HG02884 (cell line): ENCODE data around the gene CRTC2.
A peak's percentile ranks its signal among the peaks of the same experiment; 100 is the strongest.

Experiments
- ATAC-seq: cut with Tn5 transposase; IDR thresholded peaks from one replicate; pipeline ENCODE4 v1.9.1; 2021; ENCODE audit warnings: mild to moderate bottlenecking, moderate library complexity; ENCODE audit not compliant: unreplicated experiment

CRTC2 gene

DNA sequence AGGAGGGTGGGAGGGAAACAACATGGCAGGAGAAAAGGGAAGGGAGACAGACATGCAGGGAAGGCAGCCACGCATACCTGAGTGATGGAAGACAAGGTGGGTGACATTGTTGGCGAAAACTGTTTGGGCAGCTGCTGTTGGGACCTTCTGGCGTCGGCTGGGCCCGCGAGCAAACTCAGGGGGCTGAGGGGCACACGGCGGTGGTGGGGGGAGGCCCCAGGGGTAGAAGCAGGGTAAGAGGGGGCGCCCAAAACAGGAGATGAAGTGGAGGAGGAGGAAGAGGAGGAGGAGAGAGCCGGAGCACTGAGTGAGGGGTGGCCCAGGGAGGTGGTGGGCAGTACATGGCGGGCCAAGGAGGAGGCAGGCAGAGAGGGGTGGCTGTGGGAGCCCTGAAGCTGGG is 7.2 kb downstream of the CRTC2 start:
- no peak for ATAC-seq

- ATAC-seq, result peak; percentile 56
These were observed 11.7 kb downstream of the CRTC2 start, which contains the start of gene DENND4B for GRCh38 chr1:153946622-153947241. TSS of gene DENND4B (minus strand) at chr1:153946718. CDS start at chr1:153944374, 2,344 bp downstream.

DNA sequence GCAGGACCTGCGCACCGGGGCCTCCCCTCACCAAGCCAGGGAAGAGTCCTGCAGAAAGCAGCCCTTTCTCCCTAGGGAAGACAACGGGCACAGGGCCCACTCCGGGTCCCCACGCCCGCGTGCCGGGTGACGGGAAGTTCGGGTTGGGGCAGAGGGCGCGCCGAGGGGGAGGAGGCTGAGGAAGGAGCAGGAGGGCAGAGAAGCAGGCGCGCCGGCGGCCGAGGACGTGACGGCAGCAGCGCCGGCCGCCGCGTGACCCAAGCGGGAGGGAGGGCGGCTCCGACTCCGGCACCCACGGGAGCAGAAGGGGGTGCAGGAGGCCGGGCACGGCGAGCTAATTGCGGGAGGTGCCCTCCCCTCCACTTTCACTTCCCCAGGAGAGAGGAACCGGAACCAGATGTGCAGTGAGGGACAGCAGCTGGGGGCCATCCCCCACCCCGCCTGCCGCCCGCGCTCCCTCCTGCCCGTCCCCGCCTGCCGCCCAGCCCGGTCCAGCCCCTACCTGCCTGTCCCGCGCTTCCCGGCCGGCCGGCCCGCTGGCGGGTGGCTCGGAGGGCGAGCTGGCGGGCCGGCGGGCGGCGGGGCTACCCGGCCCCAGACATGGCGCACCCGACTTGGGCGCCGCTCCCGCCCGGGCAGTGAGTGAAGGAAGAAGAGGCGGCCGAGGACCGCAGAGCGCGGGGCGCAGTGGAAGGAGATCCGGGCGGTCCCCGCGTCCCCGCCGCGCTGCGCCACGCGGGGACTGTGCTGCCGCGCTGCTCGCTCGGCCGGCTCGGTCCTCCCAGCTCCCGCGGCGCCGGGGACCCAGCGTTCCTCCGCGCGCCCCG is 12.4 kb downstream of the CRTC2 start:
- ATAC-seq, result peak; percentile 65

DNA sequence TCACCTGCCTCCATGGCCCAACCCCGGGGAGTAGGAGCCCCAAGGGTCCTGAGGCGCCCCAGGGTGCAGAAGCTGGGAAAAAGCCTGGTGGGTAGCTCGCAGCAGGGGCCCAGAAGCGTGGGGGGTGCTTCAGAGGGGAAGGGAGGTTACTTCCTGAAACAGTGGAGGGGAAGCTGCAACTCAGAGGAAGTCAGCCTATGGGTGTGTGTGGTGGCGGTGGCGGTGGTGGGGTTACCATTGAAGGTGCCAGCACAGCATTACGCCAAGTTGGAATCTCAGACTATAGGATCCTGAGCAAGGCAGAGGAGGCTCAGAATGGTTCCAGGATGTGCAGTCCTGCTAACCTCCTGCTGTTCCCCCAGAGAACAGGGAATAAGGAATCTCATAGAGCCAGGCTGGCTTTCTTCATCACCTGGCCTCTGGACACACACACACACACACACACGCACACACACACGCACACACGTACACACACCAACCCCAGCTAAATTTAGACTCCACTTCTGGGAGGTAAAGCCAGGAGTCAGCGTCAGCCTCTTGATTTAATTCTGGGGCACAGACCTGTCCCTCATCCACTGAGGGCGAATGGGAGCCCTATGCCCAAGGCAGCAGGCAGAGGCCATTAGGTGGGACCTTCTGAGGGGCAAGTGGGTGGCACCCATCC is 13.1 kb downstream of the CRTC2 start:
- ATAC-seq, result no peak

GRCh38 chr1:153944827-153945117 is 13.6 kb downstream of the CRTC2 start:
- ATAC-seq, result no peak

DNA sequence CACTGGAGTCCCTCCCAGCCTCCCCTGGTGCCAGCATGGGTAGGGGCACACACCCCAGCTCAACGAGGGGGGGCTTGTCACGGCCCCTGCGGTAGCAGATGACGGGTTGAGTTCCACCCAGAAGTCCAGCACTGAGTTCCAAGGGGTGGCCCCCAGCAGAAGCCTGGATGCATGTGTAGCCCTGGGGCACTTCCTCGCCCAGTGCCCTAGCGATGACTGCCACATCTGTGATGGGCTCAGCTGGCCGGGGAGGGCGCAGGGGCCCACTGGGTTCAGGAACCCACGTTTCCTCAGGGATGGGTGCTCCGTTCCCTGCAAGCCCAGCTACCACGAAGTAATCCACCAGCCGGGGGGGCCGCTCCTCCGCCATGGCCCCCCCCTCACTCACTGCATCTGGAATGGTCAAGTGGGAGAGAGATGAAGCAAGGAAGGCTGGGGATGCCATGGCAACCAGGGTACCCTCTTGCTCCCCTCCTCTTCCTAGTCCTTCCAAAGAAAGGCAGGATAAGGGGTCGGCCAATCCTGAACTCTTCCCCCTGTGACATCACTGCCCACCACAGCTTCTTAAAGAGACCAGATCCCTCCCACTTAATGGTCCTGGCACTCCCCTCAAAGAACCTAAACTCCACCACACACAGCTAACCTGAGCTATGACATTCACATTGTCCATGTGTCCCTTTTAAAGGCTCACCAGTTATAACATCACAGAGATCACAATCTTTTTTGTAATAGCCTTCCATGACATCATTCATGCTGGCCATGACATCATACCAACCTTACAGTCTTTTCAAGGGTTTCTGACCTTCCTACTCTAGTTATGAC is 14.2 kb downstream of the CRTC2 start:
- ATAC-seq, result no peak

DNA sequence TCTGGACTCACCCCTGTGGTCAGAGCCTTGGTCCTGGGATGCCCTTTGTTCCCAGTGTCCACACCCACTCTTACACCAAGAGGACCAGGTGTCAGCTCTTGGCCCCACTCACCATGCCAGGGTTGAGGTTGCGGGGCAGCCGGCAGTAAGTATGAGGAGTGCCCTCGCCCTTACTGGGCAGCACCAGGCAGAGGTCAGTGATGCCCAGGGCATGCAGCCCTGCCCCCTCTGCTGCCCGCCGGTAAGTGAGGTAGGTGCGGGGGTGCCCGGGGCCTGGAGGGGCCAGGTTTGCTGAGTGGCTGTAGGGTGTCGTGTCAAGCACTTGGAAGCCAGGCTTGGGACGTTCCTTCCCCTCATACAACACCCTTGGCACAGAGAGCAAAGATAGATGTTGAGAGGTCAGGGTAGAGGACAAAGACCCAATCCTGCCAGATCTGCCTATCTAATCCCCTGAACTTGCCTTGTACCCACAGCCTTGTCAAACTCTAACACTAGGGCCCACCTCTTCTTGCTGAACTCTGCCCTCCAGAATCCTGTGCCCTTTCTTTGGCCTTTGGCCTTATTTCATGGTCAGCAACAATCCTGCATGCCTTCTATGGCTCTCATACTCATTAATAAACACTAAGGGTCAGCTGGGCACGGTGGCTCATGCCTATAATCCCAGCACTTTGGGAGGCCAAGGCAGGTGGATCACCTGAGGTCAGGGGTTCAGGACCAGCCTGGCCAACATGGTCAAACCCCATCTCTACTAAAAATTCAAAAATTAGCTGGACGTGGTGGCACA is 15.5 kb downstream of the CRTC2 start:
- no peak for ATAC-seq

DNA sequence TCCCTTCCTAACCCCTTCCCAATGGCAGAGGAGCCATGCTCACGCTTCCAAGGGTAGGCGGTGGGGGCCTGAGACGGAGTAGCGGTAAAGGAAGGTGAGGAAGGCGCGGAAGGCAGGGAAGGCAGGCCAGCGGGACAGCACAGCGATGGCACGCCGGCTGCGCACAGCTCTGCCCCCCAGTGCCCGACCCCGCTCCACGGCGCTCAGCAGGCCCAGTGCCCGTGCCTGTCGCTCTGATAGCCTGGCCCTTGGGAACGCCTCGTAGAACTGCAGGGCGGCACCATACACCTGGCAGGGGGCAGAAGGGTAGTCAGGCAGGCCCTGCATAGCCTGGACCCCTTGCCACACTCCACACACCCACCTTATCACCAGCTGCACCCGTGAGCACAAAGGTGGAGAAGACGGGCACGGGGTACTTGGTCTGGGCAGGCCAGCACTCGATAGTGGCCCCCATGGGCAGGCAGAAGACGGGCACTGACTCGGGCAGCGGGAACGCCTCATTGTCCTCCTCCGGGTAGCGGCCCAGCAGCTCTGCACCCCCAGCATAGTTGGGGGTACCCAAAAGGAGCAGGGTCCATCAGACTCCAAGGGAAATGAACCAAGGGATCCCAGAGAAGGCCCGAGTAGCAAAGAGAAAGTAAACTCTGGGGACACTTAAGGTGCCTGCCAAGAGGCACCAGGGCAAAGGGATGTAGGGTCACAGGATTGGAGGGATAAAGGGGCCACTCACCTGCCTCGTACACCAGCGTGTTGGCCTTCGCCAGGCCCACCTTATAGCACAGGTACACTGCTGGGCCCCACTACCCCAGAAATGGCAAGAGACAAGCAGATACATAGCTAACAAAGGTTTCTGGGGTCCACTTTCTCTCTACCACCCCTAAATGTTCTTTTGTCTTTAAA is 16.3 kb downstream of the CRTC2 start:
- ATAC-seq, result no peak

DNA sequence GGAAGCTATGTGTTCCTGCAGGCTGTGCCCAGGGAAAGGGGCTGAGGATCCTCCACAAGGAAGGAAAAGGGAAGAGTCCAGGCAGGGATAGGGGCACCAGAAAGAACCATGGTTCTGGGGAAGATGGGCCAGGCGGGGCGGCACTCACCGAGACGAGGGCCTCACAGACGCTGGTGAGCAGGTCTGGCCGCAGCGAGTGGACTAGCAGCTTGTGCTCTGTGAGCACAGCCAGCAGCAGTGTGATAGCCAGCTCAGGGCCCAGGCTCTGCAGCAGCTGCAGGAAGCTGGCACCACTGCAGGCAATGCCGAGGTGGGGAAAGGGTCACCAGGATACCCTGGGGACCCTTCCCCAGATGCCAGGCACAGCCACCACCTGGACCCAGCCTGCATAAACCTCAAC is 17.7 kb downstream of the CRTC2 start:
- ATAC-seq, result no peak

- ATAC-seq, result no peak
These were observed 18.9 kb downstream of the CRTC2 start for GRCh38 chr1:153939476-153939875.

- ATAC-seq, result no peak
These were observed 19.4 kb downstream of the CRTC2 start for GRCh38 chr1:153938996-153939395.

- no peak for ATAC-seq
These were observed 21.1 kb downstream of the CRTC2 start for GRCh38 chr1:153937331-153937730.

GRCh38 chr1:153936011-153936802 is 22.2 kb downstream of the CRTC2 start:
- ATAC-seq, result no peak

GRCh38 chr1:153934746-153935145 is 23.7 kb downstream of the CRTC2 start:
- ATAC-seq, result no peak

GRCh38 chr1:153933955-153934354 is 24.5 kb downstream of the CRTC2 start:
- ATAC-seq, result no peak

DNA sequence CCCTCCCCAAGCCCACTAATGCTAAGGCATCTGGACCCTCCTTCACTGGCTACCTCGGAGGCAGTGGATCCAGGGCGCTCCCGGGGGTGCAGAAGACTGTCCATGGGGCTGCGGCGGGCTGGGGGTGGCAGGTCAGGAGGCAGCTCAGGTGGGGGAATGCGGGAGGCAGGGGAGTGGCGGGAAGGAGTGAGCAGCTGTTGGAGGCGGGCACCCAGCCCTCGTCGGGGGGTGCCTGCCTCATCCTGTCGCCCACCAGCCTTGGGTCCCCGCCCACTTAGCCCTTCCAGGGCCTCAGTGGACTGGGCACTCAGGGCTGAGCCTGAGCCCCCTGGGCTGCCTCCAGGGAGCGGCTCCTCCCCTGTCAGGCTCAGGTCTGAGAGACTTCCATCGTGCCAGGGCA is 25.0 kb downstream of the CRTC2 start:
- ATAC-seq, result no peak

DNA sequence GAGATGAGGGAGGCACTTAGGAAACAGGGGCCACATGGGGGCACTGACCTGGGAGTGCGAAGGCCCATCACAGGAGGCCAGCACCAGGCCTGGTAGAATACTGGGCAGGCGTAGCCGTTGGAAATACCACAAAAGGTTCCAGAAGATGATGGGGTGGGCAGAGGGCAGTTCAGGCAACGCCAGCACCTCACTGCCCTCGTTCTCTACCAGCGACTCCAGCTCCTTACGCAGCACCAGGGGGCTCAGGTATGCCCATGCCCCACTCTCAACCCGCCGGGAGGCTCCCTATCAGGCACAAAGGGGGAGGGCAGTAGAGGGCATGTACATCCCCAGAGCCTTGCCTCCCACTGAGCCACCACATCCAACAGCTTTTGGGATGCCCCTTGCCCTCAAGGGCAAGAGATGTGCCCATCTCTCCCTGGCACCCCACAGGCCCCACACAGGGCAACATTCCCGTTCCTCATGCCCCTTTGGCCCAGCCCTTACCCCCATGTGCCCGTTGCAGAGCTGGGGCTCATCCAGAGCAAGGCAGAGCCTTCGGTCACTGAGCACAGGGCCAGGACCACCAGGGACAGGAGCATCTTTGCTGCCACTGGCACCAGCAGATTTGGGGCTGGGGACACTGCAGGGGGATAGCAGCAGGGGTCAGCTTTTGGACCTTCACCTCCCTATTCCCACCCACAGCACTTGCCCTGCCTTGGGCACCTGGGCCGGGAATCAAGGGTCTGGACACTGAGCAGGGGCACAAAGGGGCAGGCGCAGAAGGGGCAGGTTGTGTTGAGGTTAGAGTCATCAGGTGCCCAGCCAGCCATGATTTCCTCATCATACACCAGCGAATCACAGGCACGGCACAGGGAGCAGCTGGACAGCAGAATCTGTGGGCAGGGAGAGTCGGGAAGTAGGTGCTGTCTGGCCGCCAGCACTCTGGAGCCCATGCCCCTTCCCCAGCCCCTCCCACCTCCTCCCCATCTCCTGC is 26.0 kb downstream of the CRTC2 start:
- ATAC-seq, result no peak
